Measurements from ENCODE around the gene WHRN. TPM values are rescaled to one million over a fixed set of nuclear protein-coding genes. Genes with fewer than 3 reads are reported as not detected.
A peak's percentile ranks its signal among the peaks of the same experiment; 100 is the strongest.

The WHRN gene
- total and polyA plus RNA-seq, 2 of the 8 experiments (the other 6 are each of a cell fraction or from before 2014, with no cell fraction given), result 4.4 to 7.7 TPM

DNA sequence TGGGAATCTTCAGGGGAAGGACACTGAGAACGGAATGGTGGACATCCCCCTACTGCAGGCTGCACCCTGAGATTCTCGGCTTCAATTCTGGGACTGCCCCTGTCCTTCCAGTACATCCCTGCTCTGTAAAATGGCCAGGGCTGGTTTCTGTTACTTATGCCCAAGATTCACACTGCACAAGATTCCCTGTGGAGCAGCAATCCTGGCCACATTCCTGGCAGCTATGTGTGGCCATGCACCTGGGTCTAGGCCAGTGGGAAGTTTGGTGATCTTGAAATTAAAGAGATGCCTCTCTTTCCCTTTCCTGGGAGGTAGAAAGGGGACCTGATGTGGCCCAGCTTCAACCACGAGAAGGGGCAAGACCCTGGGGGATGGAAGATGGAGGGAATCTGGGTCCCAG lies 27.6 kb downstream of the WHRN start:
- Histone ChIP-seq H2AK5ac (ENCODE audit: low read depth, low read length) (no peak overlapping the region), H3K79me1 (ENCODE audit: low read depth, low read length) (peaks cover 4% of the 10 kb centered on the region; the same call in 1 of the 2 replicates), H2BK12ac (ENCODE audit: low read depth, low read length) (no peak overlapping the region), H2BK120ac (replicated peaks; ENCODE audit: low read depth, low read length) (no peak overlapping the region), H3K27me3 (replicated peaks in 1 of 4; ENCODE audit: control insufficient read depth in 3 of 4, extremely low read depth in 1 of 4, insufficient read depth in 3 of 4, low read length in 3 of 4) (no peaks in the 10 kb centered on the region), H3K79me2 (ENCODE audit: control insufficient read depth in 1 of 2, insufficient read depth in 2 of 2, low read length in 2 of 2) (no peaks in the 10 kb centered on the region), H3K14ac (ENCODE audit: insufficient read length) (no peak overlapping the region), H3K36me3 (ENCODE audit: control insufficient read depth in 2 of 4, insufficient read depth in 4 of 4, low read length in 3 of 4) (no peaks in the 10 kb centered on the region; a peak in 1 of 8 replicates), H3K9me3 (ENCODE audit: insufficient read depth in 2 of 2, low read depth in 1 of 2, low read length in 1 of 2) (no peaks in the 10 kb centered on the region), H3K23ac (ENCODE audit: insufficient read length) (no peak overlapping the region), H4K5ac (ENCODE audit: insufficient read length, low read depth, low read length) (no peak overlapping the region), H3K9ac (replicated peaks in 1 of 4; ENCODE audit: extremely low read depth in 1 of 4, low read depth in 3 of 4, low read length in 3 of 4) (no peak overlapping the region), H2BK15ac (ENCODE audit: low read length) (no peak overlapping the region), H2BK20ac (ENCODE audit: low read length) (no peak overlapping the region), H2AFZ (ENCODE audit: low read length) (no peak overlapping the region), H3K4me1 (replicated peaks in 1 of 4; ENCODE audit: control insufficient read depth in 3 of 4, insufficient read depth in 4 of 4, low read length in 3 of 4) (peaks cover 0 to 2% (median 0%) of the 10 kb centered on the region in 4 experiments; a peak in 2 of 7 replicates), H4K91ac (replicated peaks; ENCODE audit: insufficient read length, low read length) (no peak overlapping the region), H3K18ac (ENCODE audit: extremely low read depth, low read length) (no peak overlapping the region), H3K27ac (ENCODE audit: low read depth, low read length) (no peak overlapping the region; the same call in 1 of the 2 replicates), H3K4ac (replicated peaks; ENCODE audit: insufficient read length, low read depth, low read length) (no peak overlapping the region), H2BK5ac (ENCODE audit: low read depth, low read length) (no peak overlapping the region), H4K8ac (ENCODE audit: extremely low read depth, insufficient read depth, low read length) (no peak overlapping the region), H3K23me2 (ENCODE audit: low read depth, low read length) (no peaks in the 10 kb centered on the region), H3K4me3 (ENCODE audit: extremely low read depth in 1 of 4, insufficient read depth in 2 of 4, low read depth in 3 of 4, low read length in 4 of 4) (no peak overlapping the region), H4K20me1 (replicated peaks in 1 of 2; ENCODE audit: control insufficient read depth in 1 of 2, insufficient read depth in 2 of 2, low read length in 2 of 2) (no peaks in the 10 kb centered on the region), H3K56ac (replicated peaks; ENCODE audit: insufficient read length, low read depth, low read length) (no peak overlapping the region), H3K4me2 (ENCODE audit: insufficient read depth in 1 of 2, low read depth in 2 of 2, low read length in 2 of 2) (no peak overlapping the region)
- CTCF ChIA-PET (ENCODE audit: partially characterized antibody), result interaction anchor here (1.1 to 8.2 kb wide), 9 partner anchors 10 to 176 kb away, joined by 3 to 55 read pairs (median 3); partner anchors contain the start of gene WHRN
- FAIRE-seq (no peak), DNase-seq (ENCODE audit: low read depth in 1 of 2, low spot score in 2 of 2) (no peak)
- POLR2A ChIA-PET (ENCODE audit: partially characterized antibody), result no interaction called here
- TF ChIP-seq ASH2L (IDR thresholded peaks at IDR 0.05; ENCODE audit: low read length) (no peak), TCF12 (IDR thresholded peaks at IDR 0.05; ENCODE audit: low read depth, low read length) (0 out of 2 replicates have a peak, but pooled peaks have one; percentile 60), TEAD4 (IDR thresholded peaks at IDR 0.05; ENCODE audit: low read depth, low read length) (peak; percentile 77)
- WGBS, 2 experiments (ENCODE audit: extremely low coverage in 1 of 2, insufficient coverage in 1 of 2, insufficient read length in 1 of 2, insufficient replicate concordance in 2 of 2, low coverage in 1 of 2, low lambda C conversion rate in 2 of 2, missing lambda C conversion rate in 1 of 2), result 84% methylated on average over 3 of the region's 3 CpGs; no CpG with 5 or more reads in 1 of the 2 experiments

All from H1 (cell line).